ENCODE results near the gene CELA2A.
A peak's percentile ranks its signal among the peaks of the same experiment; 100 is the strongest.
"Not testable (repeated sequence)": the region's sequence is repeated elsewhere in the genome, so short reads cannot be mapped to it uniquely, and the experiment has no call there.

Gene CELA2A

GRCh38 chr1:15445390-15446122 lies 11.0 kb upstream of the CELA2A start:
- no peak for DNase-seq

GRCh38 chr1:15446212-15446611 lies 10.3 kb upstream of the CELA2A start:
- no peak for DNase-seq

- no peak for DNase-seq
These were observed 7.6 kb upstream of the CELA2A start for GRCh38 chr1:15448877-15449462.

GRCh38 chr1:15449567-15449966 lies 7.0 kb upstream of the CELA2A start:
- no peak for DNase-seq

GRCh38 chr1:15451014-15451722 lies 5.4 kb upstream of the CELA2A start:
- DNase-seq = no peak

- no peak for DNase-seq
These were observed 4.3 kb upstream of the CELA2A start for GRCh38 chr1:15452216-15452615.

GRCh38 chr1:15452866-15453571 lies 3.5 kb upstream of the CELA2A start:
- no peak for DNase-seq

- no peak for DNase-seq
These were observed 2.8 kb upstream of the CELA2A start for GRCh38 chr1:15453734-15454133.

GRCh38 chr1:15454256-15454655 lies 2.3 kb upstream of the CELA2A start:
- DNase-seq = no peak

- no peak for DNase-seq
These were observed 1.0 kb upstream of the CELA2A start for GRCh38 chr1:15455522-15455921.

GRCh38 chr1:15457585-15457984 lies 1.1 kb downstream of the CELA2A start:
- DNase-seq = no peak

- not testable (repeated sequence) for DNase-seq
These were observed 1.9 kb downstream of the CELA2A start for GRCh38 chr1:15458388-15458787.

- no peak for DNase-seq
These were observed 3.5 kb downstream of the CELA2A start for GRCh38 chr1:15459771-15460707.

- DNase-seq = no peak
These were observed 4.2 kb downstream of the CELA2A start for GRCh38 chr1:15460708-15461095.

- not testable (repeated sequence) for DNase-seq
These were observed 6.7 kb downstream of the CELA2A start for GRCh38 chr1:15463064-15463800.

GRCh38 chr1:15463926-15464322 lies 7.4 kb downstream of the CELA2A start:
- not testable (repeated sequence) for DNase-seq

GRCh38 chr1:15465674-15466073 lies 9.1 kb downstream of the CELA2A start:
- no peak for DNase-seq

- DNase-seq = not testable (repeated sequence)
These were observed 10.6 kb downstream of the CELA2A start for GRCh38 chr1:15466955-15467625.

GRCh38 chr1:15468145-15468544 lies 11.6 kb downstream of the CELA2A start:
- DNase-seq = no peak

GRCh38 chr1:15469361-15469760 lies 12.8 kb downstream of the CELA2A start:
- DNase-seq = peak in 1 of 14 donors; percentile 29

Measured in C1 segment of cervical spinal cord (tissue), 14 donors.